GM19099 (cell line): ENCODE data around the gene TANGO2.

Experiments used
- POLR2A ChIP-seq: IDR thresholded peaks from 3 replicates; pipeline ENCODE4 v1.6.1; 2011; ENCODE audit warnings: low read depth; ENCODE audit not compliant: insufficient read length; ENCODE audit errors: extremely low read depth

Gene TANGO2

DNA sequence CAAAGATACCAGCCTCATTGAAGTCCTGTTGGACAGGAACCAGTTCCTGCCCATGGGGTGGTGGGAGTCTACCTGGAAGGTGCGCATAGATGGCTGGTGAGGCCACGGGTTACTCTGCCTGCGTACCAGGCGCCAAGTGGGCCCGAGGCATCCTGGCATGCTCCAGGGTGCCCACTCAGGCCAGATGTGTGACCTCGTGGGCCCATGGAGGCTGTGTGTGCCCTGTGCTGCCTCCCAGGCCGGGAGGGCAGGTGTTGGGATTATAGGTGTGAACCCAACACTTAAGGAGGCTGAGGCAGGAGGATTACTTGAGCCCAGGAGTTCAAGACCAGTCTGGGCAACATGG is 23.1 kb downstream of the TANGO2 start:
- no peak for TF ChIP-seq POLR2A

DNA sequence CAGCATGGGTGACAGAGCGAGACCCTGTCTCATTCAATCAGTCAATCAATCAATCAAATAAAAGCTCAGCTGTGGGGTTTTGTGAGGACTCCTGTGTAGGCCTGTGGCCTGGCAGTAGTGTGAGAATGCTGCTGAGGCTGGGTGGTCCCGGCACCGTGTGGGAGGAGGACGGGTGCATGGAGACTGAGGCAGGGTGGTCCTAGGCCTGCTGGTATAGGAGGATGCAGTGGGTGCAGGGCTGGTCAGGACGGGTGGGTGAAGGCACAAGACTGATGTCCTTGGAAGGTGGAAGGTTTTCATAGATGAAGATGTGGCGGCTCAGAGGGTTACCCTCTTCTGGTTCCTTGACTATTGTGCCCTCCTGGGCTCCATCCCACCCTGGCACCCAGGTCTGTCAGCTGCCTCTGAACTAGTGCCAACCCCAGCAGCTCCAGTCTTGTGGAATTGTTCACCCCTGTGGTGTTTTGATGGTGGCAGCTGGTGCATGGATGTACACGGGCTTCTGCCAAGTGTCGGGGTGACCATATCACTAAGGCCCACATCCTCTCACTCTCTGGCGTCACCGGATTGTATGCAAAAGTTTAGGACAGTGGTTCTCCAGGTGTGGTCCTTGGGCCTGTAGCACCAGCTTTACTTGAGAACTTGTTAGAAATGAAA is 23.7 kb downstream of the TANGO2 start:
- no peak for TF ChIP-seq POLR2A

DNA sequence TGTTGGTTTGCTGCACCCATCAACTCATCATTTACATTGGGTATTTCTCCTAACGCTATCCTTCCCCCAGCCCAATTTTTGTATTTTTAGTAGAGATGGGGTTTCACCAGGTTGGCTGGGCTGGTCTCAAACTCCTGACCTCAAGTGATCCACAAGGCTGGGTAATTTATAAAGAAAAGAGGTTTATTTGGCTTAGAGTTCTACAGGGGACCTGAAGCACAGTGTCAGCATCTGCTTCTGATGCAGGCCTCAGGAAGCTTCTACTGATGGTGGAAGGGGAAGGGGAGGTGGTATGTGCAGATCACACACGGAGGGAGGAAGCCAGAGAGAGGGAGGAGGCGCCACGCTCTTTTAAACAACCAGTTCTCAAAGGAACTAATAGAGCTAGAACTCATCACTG is 25.8 kb downstream of the TANGO2 start:
- no peak for TF ChIP-seq POLR2A

DNA sequence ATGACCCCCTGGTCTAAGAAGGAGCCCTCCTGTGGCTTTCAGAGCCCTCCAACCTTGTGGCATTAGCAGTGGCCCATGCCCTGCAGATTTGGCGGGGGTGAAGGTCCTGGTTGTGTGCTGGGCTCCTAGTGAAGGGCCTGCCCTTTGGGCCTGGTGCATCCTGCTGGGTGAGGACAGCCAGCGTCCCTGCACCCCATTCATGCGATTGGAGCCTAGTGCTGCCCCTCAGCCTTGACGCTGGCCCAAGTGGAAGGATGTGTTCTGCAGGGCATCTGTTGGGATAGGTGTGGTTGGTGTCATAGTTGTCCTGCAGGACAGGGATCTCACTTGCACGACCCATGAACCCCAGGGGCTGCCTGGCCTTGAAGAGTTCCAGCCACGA is 31.0 kb downstream of the TANGO2 start:
- TF ChIP-seq POLR2A: no peak

DNA sequence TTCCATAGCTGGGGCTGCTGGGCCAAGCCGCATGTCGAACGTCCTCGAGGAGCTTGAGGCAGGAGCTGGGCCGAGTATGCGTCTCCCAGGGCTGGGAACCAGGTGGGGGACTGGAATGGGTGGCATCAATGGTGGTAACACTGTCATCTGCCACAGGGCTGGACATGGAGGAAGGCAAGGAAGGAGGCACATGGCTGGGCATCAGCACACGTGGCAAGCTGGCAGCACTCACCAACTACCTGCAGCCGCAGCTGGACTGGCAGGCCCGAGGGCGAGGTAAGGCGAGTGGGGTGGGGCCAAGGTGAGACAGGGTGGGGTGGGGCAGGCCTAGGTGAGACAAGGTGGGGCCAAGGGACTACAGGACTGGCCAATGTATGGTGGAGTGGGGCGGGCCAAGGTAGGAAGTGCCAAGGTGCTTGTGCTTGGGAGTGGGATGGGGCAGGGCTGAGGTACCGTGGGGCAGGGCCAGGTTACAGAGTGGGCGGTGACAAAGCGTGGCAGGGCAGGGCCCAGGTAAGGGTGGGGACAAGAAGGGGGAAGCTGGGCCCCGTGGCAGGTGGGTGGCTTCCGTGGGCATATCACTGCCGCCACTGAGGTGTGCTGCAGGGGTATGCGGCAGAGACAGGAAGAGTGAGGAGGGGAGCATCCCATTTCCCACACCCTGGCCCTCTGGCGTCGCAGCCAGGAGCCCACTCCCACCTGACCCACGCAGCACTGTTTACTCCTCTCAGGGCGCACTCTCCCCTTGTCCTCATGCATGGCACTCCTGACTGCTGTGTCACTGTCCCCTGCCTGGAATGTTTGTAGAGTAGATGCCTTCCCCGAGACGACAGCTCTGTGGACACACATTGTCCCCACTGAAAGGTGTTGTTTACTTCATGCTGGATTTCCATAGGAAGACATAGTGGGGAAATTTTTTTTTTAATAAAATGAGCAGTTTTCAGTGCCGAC is 31.7 kb downstream of the TANGO2 start:
- no peak for TF ChIP-seq POLR2A

DNA sequence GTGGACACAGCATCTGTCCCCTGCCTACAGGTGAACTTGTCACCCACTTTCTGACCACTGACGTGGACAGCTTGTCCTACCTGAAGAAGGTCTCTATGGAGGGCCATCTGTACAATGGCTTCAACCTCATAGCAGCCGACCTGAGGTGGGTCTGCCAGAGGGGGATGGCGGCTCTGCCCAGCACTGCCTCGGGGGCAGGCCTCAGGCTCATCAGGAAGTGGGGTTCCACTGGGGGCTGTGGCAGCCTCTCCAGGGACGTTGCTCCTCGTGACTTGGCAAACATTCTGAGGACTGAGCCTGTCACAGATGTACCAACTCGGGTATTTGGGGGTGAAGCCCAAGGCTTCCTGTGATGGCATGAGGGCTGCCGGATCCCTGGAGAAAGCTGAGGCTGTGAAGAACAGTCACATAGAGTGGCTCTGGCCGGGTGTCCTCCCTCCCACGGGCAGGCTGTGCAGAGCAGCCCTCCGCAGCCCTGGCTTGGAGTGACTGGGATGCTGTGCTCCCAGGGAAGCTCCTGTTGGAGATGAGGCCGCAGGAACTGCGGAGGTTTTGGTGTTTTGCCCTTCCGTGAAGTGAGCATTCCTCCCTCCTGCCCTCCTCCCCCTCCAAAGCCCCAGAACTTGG is 32.6 kb downstream of the TANGO2 start:
- no peak for TF ChIP-seq POLR2A

DNA sequence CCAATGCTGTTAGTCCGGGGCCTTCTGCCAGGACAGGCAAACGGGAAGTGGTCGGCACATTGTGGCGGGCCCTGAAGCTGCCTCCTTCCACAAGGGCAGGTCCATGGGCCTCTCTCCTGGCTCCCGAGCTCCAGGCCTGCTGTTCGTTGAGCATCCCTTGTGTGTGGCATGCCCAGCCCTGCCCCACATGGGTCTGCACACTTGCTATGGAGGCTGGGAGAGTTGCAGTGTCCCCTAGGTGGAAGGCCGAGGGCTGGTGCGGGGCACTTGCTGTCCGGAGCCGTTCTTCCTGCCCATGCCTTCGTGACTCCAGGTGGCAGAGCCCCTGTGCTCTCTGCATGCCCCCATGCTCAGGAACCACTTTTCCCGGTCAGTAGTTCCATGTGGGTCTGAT is 33.1 kb downstream of the TANGO2 start:
- no peak for TF ChIP-seq POLR2A

DNA sequence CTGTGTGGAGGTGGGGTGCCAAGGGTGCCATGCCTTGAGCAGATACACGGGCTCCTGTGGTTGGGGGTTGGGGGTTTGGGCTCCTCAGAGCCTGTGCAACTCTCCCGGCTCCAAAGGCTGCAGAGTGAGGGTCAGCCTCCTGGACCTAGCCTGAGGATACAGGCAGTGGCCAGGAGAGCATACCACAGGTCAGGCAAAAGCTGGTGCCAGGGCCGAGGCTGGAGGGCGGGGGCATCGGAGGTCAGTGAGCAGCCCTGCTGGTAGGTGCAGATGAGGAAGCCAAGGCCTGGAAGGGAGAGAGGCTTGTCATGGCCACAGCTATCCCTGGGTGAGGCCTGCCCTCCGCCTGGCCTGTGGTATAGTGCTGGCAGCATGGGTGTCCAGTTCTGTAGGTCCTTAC is 33.6 kb downstream of the TANGO2 start:
- TF ChIP-seq POLR2A: no peak

DNA sequence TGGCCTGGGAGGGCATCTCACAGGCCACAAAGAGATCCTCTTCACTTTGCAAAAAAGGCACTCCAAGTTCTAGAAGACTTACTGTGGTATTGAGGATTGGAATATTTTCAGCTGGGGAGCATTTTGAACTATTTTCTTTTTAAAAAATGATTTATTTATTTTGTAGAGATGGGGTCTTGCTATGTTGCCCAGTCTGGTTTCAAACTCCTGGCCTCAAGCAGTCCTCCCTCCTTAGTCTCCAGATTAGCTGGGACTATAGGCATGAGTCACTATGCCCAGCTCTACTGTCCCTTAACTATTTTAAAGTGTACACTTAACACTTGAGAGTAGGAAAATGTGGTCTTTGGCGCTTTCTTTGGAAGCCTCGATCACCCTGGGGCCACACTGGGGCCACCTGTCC is 34.2 kb downstream of the TANGO2 start:
- no peak for TF ChIP-seq POLR2A

DNA sequence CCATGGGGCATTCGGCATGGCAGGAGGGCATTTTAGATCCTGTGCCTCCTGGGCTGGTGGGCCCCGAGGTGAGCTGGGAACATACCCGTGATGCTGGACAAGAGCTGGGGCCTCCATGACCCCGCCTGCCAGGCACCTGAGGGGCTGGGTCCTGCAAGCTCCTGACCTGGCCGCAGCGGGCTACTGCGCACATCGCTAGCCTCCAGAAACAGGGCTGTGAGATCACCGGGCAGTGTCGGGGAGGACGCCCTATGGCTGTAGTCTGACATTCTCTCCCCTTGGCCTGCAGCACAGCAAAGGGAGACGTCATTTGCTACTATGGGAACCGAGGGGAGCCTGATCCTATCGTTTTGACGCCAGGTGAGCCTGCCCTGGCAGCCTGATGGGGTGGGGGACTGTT is 34.7 kb downstream of the TANGO2 start:
- no peak for TF ChIP-seq POLR2A

DNA sequence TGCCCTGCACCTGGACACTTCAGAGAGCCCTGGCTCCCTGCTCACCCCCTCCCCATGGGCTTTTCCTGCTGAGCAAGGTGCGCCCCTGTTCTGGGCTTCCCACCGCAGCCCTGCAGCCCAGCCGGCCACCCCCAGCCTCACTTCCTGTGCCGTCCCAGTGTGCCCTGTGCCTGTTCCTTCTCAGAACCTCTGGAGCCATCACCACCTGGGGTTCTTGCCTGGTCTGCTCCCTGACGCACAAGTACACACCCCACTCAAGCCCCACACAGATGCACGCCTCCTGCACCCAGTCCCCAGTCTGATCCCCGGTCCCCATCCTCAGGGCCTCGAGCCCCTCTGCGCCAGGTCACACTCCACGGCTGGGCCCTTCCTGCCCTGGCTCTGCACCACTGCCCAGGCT is 35.3 kb downstream of the TANGO2 start:
- no peak for TF ChIP-seq POLR2A

DNA sequence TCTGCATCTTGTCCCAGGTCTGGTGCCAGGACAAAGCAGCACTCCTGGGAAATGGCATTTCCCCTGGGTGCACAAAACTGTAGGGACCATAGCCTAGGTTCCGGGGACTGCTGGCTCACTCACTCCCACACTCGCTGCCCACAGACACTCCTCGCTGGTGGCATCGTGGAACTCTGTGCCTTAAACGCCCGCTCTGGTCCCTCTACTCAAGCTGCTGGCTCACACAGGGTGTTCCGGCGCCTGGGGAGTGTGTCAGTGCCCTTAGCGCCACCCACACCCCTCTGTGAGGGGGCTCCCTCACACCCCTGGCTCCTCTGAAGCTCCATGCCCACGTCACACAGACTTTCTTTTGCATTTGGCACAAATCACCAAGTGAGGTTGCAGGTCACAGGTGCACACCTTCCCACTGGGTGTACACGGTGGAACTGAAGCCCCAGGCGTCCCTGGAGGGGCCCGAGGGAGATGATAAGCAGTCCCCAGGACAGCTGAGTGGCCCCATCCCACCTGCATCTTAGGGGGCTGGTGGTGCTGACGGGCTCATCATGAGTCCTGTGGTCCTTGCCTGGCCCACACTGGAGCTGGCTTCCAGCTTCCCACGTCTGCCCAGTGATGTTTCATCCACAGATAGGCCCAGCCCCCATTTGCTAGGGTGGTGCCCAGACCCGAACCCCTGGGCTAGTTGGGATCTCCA is 35.9 kb downstream of the TANGO2 start:
- TF ChIP-seq POLR2A: no peak

DNA sequence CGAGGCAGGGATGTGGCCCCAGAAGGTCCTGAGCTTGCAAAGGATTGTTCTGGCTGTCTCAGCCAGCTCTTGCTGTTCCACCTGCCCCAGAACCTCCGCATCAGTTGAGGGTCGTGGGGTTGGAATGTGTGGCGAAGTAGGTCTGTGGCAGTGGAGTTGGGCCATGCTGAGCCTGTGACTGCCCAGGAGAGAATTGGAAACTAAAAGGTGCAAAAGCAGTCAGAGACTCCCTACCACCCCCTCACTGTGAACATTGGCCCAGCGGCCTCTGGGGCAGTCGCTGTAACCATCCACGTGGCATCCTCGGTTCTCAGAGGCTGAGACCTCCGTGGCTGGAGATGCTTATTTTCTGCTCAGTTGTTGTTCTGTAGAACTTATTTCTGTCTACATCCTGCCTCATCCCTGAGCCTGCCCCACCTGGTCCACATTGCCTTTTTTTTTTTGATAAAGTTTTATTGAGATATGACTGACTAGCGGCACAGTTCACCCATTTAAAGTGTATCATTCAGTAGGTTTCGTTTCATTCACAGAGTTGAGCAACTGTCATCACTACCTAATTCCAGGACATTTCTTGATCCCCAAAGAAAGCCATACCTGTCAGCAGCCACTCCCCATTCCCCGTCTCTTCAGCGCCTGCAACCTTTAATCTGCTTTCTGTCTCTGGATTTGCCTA is 36.8 kb downstream of the TANGO2 start:
- TF ChIP-seq POLR2A: no peak

DNA sequence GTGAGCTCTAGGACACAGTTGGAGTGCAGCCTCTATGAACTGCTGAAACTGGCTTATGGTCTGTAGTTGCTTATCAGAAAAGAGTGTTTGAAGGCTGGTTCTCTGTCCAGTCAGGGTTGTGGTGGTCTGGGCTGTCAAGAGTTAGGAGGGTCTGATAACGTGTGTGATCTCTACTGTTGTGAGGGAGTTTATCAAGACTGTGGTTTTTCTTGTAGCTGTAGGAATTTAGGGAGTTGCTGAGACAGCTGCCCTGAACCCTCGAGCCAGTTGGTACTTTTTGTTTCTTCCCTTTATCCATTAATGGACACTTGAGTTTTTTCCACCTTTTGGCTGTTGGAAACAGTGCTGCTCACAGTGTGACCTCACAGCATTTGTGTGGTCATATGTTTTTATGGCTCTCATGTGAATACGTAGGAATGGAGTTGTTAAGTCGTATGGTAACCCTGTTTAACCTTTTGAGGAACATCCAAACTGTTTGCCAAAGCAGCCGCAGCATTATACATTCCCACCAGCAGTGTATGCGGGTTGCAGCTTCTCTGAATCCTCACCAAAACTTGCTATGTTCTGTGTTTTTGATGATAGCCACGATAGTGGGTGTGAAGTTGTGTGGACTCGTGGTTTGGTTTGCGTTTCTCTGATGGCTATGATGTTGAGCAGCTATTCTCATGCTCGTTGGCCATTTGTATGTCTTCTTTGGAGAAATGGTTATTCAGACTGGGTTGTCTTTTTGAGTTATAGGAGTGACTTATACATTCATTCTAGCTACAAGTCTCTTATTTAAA is 38.3 kb downstream of the TANGO2 start:
- TF ChIP-seq POLR2A: no peak

DNA sequence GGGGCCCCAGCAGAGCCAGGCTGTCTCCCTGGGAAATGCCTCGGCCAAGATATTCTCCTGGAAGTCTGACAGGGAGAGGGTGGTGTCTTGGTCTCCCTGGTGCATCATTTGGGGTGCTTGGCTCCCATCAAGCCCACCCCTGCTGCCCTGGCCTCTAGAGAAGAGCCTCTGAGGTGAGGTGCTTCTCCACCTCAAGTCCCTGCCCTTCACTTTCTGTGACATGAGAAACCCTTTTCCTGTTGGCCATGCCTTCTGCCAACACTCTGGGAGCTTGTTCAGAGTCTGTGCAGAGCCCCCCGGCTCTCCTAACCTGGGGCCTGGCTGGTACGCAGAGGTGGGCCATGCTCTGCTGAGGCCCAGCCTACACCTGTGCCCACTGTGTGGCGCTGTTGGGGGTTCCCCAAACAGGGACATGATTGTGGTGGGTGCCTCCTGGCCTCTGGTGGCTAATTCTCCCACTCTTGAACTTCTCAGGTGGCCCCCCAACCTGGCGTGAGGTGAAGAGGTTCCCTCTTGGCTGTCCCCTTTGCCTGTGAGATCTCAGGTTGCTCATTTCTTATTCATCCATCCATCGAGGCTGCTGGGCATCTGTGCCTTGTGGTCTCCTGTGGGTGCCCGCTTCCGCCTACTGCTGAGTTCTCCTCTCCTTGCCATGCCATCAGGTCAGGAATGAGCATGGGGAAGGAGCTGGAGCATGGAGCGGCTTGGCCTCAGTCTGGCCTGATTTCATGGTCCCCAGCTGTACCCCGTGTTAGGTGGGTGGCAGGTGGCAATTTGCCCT is 40.0 kb downstream of the TANGO2 start:
- TF ChIP-seq POLR2A: no peak
